Esophagus squamous epithelium (tissue), 4 donors: ENCODE data around the gene KAT2B.

ENCODE experiments used
- POLR2A ChIP-seq, 4 donors: fragments of 450-650 bp; IDR thresholded peaks; one replicate each; pipeline ENCODE4 v1.6.1; 2017; ENCODE audit warnings: antibody characterized with exemption in 4 of 4, mild to moderate bottlenecking in 4 of 4, moderate library complexity in 3 of 4
- TF ChIP-seq, protein P1 (sequence below), 6 experiments: fragments of 450-650 bp in 4 of 6; fragments of 200-600 bp in 2 of 6; sonication (generic) in 2 of 6; IDR thresholded peaks; one replicate each; pipeline ENCODE4 v1.5.1; 2016 to 2019; ENCODE audit warnings: antibody characterized with exemption in 6 of 6, mild to moderate bottlenecking in 4 of 6, moderate library complexity in 4 of 6

DNA sequence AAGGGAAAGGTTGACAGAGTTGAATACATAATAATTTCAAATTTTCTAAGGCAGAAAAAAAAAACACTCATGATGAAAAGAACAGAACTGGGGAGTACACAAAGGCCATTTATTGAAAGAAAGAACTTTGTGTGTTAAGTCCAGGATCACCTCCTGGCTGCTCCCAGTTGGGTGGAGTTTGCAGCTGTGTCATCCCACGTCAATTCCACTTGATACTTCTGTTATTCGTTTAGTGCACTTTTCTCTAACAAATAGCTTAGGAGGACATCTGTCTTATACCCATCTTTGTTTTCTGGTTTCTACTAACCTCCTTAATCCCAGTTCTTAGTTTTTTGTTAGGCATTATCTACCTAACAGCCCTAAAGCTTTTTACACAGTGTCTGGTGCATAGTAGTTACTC, 101.1 kb downstream of the KAT2B start:
- TF ChIP-seq POLR2A (IDR thresholded peaks at IDR 0.05): no peak
- TF ChIP-seq, protein P1, sequence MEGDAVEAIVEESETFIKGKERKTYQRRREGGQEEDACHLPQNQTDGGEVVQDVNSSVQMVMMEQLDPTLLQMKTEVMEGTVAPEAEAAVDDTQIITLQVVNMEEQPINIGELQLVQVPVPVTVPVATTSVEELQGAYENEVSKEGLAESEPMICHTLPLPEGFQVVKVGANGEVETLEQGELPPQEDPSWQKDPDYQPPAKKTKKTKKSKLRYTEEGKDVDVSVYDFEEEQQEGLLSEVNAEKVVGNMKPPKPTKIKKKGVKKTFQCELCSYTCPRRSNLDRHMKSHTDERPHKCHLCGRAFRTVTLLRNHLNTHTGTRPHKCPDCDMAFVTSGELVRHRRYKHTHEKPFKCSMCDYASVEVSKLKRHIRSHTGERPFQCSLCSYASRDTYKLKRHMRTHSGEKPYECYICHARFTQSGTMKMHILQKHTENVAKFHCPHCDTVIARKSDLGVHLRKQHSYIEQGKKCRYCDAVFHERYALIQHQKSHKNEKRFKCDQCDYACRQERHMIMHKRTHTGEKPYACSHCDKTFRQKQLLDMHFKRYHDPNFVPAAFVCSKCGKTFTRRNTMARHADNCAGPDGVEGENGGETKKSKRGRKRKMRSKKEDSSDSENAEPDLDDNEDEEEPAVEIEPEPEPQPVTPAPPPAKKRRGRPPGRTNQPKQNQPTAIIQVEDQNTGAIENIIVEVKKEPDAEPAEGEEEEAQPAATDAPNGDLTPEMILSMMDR (IDR thresholded peaks at IDR 0.05): no peak
